Measurements from ENCODE around the gene ZFAND2A. TPM values are rescaled to one million over a fixed set of nuclear protein-coding genes. Genes with fewer than 3 reads are reported as not detected.

ZFAND2A gene
- total RNA-seq, 1 experiment from 2014 or later: 6.3 TPM

GRCh38 chr7:1104516-1105179 is 55.3 kb downstream of the ZFAND2A start:
- H3K9me3 ChIP-seq (replicated peaks): no peaks in the 10 kb centered on the region
- H3K36me3 ChIP-seq: no peaks in the 10 kb centered on the region
- peaks cover 17% of the 10 kb centered on the region for H3K4me1 ChIP-seq
- H3K4me3 ChIP-seq: no peak overlapping the region
- DNase-seq: no peak
- no peak overlapping the region for H3K27ac ChIP-seq
- no peaks in the 10 kb centered on the region for H3K27me3 ChIP-seq

GRCh38 chr7:1103789-1104515 is 56.0 kb downstream of the ZFAND2A start:
- no peak overlapping the region for H3K27ac ChIP-seq
- no peaks in the 10 kb centered on the region for H3K36me3 ChIP-seq
- no peak for DNase-seq
- no peak overlapping the region for H3K4me3 ChIP-seq
- H3K9me3 ChIP-seq (replicated peaks): no peaks in the 10 kb centered on the region
- H3K4me1 ChIP-seq: peaks cover 17% of the 10 kb centered on the region
- no peaks in the 10 kb centered on the region for H3K27me3 ChIP-seq

GRCh38 chr7:1103009-1103788 is 56.8 kb downstream of the ZFAND2A start:
- DNase-seq: no peak
- Histone ChIP-seq H3K9me3 (replicated peaks) (no peaks in the 10 kb centered on the region), H3K27me3 (no peaks in the 10 kb centered on the region), H3K4me1 (peaks cover 17% of the 10 kb centered on the region), H3K4me3 (no peak overlapping the region), H3K36me3 (no peaks in the 10 kb centered on the region), H3K27ac (no peak overlapping the region)

Other genes with a start within 250 kb of the ZFAND2A start
- 0.04 TPM in 1 of 2 replicates, not detected in the other for gene ADAP1, start 205.5 kb downstream of the ZFAND2A start, total RNA-seq (2014; rRNA removed; shearing (Covaris generic))
- 6.4 and 8.6 TPM in 2 replicates for gene COX19, start 184.6 kb downstream of the ZFAND2A start, total RNA-seq (2014; rRNA removed; shearing (Covaris generic))
- not detected in 2 replicates for gene CYP2W1, start 177.0 kb downstream of the ZFAND2A start, total RNA-seq (2014; rRNA removed; shearing (Covaris generic))
- 0.93 and 2.1 TPM in 2 replicates for gene GPR146, start 115.7 kb downstream of the ZFAND2A start, total RNA-seq (2014; rRNA removed; shearing (Covaris generic))
- gene GPER1, start 72.1 kb downstream of the ZFAND2A start, total RNA-seq (2014; rRNA removed; shearing (Covaris generic)): 0.15 TPM in 1 of 2 replicates, not detected in the other
- gene UNCX, start 72.7 kb upstream of the ZFAND2A start, total RNA-seq (2014; rRNA removed; shearing (Covaris generic)): 0.08 and 0.30 TPM in 2 replicates